GM23248 (cell line): ENCODE results near the gene TMEM8B. TPM values are rescaled to one million over a fixed set of nuclear protein-coding genes. Genes with fewer than 3 reads are reported as not detected.

ENCODE experiments used
- DNase-seq: peaks from one replicate; pipeline ENCODE4 v3.0.0-alpha.2; 2015
- H2AFZ ChIP-seq: fragments of 200-600 bp; sonication (generic); 2 replicates; pipeline ENCODE4 v1.6.1; 2016; ENCODE audit warnings: antibody characterized with exemption
- H3F3A ChIP-seq: fragments of 200-600 bp; sonication (generic); 2 replicates; pipeline ENCODE4 v1.6.1; 2016; ENCODE audit warnings: mild to moderate bottlenecking, antibody characterized with exemption, mixed run types; ENCODE audit not compliant: insufficient read depth
- H3K27ac ChIP-seq: fragments of 200-600 bp; sonication (generic); 2 replicates; pipeline ENCODE4 v1.5.1; 2016; ENCODE audit warnings: mild to moderate bottlenecking
- H3K27me3 ChIP-seq: fragments of 200-600 bp; sonication (generic); replicated peaks from 2 replicates; pipeline ENCODE4 v1.6.1; 2016; ENCODE audit warnings: mild to moderate bottlenecking; ENCODE audit not compliant: insufficient read depth
- H3K36me3 ChIP-seq: fragments of 200-600 bp; sonication (generic); 2 replicates; pipeline ENCODE4 v1.6.1; 2016; ENCODE audit warnings: low read depth, mild to moderate bottlenecking
- H3K4me1 ChIP-seq: fragments of 200-600 bp; sonication (generic); 2 replicates; pipeline ENCODE4 v1.6.1; 2016; ENCODE audit warnings: mild to moderate bottlenecking; ENCODE audit not compliant: insufficient read depth
- H3K4me2 ChIP-seq: fragments of 200-600 bp; sonication (generic); one replicate; pipeline ENCODE4 v1.6.1; 2016; ENCODE audit warnings: mild to moderate bottlenecking; ENCODE audit not compliant: unreplicated experiment
- H3K4me3 ChIP-seq: fragments of 200-600 bp; sonication (generic); 2 replicates; pipeline ENCODE4 v1.5.1; 2016; ENCODE audit warnings: mild to moderate bottlenecking
- H3K79me2 ChIP-seq: fragments of 200-600 bp; sonication (generic); 2 replicates; pipeline ENCODE4 v1.6.1; 2016; ENCODE audit warnings: mild to moderate bottlenecking; ENCODE audit not compliant: insufficient read depth
- H3K9ac ChIP-seq: fragments of 200-600 bp; sonication (generic); 2 replicates; pipeline ENCODE4 v1.6.1; 2016; ENCODE audit warnings: mild to moderate bottlenecking
- H3K9me2 ChIP-seq: fragments of 200-600 bp; sonication (generic); 2 replicates; pipeline ENCODE4 v1.6.1; 2016; ENCODE audit warnings: mixed run types, mild to moderate bottlenecking, moderate library complexity; ENCODE audit not compliant: insufficient read depth
- H3K9me3 ChIP-seq: fragments of 200-600 bp; sonication (generic); one replicate; pipeline ENCODE4 v1.6.1; 2017; ENCODE audit warnings: low read depth
- H4K20me1 ChIP-seq: fragments of 200-600 bp; sonication (generic); 2 replicates; pipeline ENCODE4 v1.6.0; 2016; ENCODE audit not compliant: insufficient read depth
- EZH2 ChIP-seq: fragments of 200-600 bp; sonication (generic); IDR thresholded peaks from 2 replicates; pipeline ENCODE4 v1.6.1; 2018; ENCODE audit warnings: antibody characterized with exemption, mild to moderate bottlenecking; ENCODE audit not compliant: insufficient read depth, poor library complexity, severe bottlenecking
- EZH2phosphoT487 ChIP-seq: fragments of 200-600 bp; sonication (generic); IDR thresholded peaks from 2 replicates; pipeline ENCODE4 v1.6.1; 2018; ENCODE audit warnings: antibody characterized with exemption, moderate library complexity, mild to moderate bottlenecking, low read depth; ENCODE audit not compliant: insufficient read depth
- WGBS, 2 experiments: methylation state at CpG; one replicate each; pipeline ENCODE4 v1.1.6; 2015 to 2017; ENCODE audit warnings: low lambda C conversion rate in 2 of 2, low coverage in 1 of 2; ENCODE audit errors: missing lambda C conversion rate in 2 of 2; 5-methylcytosine and 5-hydroxymethylcytosine counted together
- in situ Hi-C: fragments of 300-500 bp; cut with MboI; formaldehyde crosslinking; loops from 2 replicates; pipeline ENCODE4 v1.15.0; 2020
- polyA plus RNA-seq: library from polyadenylated mRNA; unstranded; fragments of >200 nt; fragmentation: Nextera tagmentation; extraction: Ambion mirVana; gene quantifications from 2 replicates; pipeline ENCODE4 v1.2.1, GENCODE V29; 2016
- total RNA-seq: library from RNA; depleted of rRNA; stranded (reverse); fragments of >200 nt; shearing (Covaris generic); gene quantifications from 2 replicates; pipeline ENCODE4 v1.2.3, GENCODE V29; 2014

Gene TMEM8B
- total and polyA plus RNA-seq, 2 experiments from 2014 or later = 3.7 to 4.9 TPM

DNA sequence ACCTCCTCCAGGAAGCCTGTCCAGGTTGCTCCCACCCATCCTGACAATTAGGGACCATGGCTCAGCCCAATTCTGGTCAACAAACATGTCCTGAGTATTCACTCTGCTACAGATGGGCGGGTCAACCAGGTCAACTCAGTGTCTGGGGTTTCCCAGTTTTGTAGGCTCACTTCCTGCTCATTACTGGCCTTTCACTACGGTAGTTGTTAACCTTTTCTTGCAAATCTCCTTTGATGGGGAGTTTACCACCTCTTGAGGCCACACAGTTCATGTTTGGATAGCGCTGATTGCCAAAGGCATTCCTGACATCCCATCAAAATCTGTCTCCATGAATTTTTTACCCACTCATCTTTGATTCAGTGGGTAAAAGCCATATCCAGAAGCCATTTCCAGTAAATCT is 13.8 kb downstream of the TMEM8B start:
- Histone ChIP-seq H3K27me3 (no peaks in the 10 kb centered on the region), H3K79me2 (no peaks in the 10 kb centered on the region), H3K4me1 (peaks cover 26% of the 10 kb centered on the region), H3K36me3 (no peaks in the 10 kb centered on the region), H3K9me3 (no peaks in the 10 kb centered on the region), H3K9ac (no peak overlapping the region), H2AFZ (no peak overlapping the region), H4K20me1 (no peaks in the 10 kb centered on the region), H3K4me2 (no peak overlapping the region), H3K9me2 (no peaks in the 10 kb centered on the region), H3F3A (peaks cover 36% of the 10 kb centered on the region), H3K27ac (no peak overlapping the region), H3K4me3 (no peak overlapping the region)
- in situ Hi-C loops = no loop called here
- 78 to 80% methylated on average over 3 of the region's 3 CpGs for WGBS, 2 experiments
- DNase-seq = no peak
- TF ChIP-seq EZH2phosphoT487 = no peak
- TF ChIP-seq EZH2 = no peak

- Histone ChIP-seq H3K9me3 (no peaks in the 10 kb centered on the region), H3F3A (peaks cover 50% of the 10 kb centered on the region), H3K4me2 (peak overlapping the region; percentile 41), H3K9me2 (no peaks in the 10 kb centered on the region), H3K4me1 (peaks cover 35% of the 10 kb centered on the region), H4K20me1 (no peaks in the 10 kb centered on the region), H3K4me3 (no peak overlapping the region), H2AFZ (no peak overlapping the region), H3K27ac (peak overlapping the region; percentile 68), H3K9ac (peak overlapping the region; percentile 20), H3K36me3 (no peaks in the 10 kb centered on the region; the same call in 1 of the 2 replicates), H3K27me3 (no peaks in the 10 kb centered on the region), H3K79me2 (no peaks in the 10 kb centered on the region)
- TF ChIP-seq EZH2 = no peak
- TF ChIP-seq EZH2phosphoT487 = 0 out of 2 replicates have a peak, but pooled peaks have one; percentile 58
- peak; percentile 97 for DNase-seq
- 2 to 3% methylated on average over 7 of the region's 7 CpGs for WGBS, 2 experiments
- in situ Hi-C loops = no loop called here
Measured at GRCh38 chr9:35844628-35845270, 15.7 kb downstream of the TMEM8B start.

DNA sequence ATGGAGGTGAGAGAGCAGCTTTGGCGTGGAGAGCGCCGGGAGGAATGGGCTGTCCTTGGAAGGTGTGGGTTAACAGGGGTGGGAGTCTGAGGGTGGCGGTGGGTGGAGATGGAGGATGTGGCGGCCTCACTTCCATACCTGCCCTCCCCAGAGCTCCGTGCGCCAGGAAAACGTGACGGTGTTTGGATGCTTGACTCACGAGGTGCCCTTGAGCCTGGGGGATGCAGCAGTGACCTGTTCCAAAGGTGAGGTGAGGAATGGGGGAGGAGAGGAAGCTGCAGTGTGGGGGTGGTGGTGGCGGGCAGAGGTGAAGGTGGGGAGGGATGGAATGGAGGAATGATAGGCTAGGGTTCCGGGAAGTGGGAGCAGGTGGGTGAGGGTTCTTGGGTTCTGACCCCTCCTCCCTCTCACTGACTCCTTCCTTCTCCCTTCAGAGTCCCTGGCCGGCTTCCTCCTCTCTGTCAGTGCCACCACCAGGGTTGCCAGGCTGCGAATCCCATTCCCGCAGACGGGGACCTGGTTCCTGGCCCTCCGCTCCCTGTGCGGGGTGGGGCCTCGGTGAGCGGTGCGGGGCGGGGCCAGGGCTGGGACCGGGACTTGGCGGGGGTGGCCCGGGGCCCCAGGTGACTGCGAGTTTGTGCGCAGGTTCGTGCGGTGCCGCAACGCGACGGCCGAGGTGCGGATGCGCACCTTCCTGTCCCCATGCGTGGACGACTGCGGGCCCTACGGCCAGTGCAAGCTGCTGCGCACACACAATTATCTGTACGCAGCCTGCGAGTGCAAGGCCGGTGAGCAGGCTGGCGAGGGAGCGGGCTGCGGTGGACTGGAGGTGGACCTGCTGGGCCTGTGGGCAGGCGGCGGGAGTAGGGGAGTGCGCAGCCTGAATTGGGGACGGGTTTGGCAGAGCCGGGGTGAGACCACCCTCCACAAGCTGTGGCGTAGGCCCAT is 17.1 kb downstream of the TMEM8B start:
- no peak overlapping the region for H3K27ac ChIP-seq
- H3K9ac ChIP-seq = no peak overlapping the region
- no peaks in the 10 kb centered on the region for H3K9me3 ChIP-seq
- no peak overlapping the region for H3K4me2 ChIP-seq
- TF ChIP-seq EZH2 (no peak), EZH2phosphoT487 (no peak)
- no peak overlapping the region for H2AFZ ChIP-seq
- no peaks in the 10 kb centered on the region; the same call in 1 of the 2 replicates for H3K36me3 ChIP-seq
- H3K79me2 ChIP-seq = no peaks in the 10 kb centered on the region
- 81 to 85% methylated on average over 38 to 53 of the region's 53 CpGs for WGBS, 2 experiments
- H3K27me3 ChIP-seq = no peaks in the 10 kb centered on the region
- peaks cover 50% of the 10 kb centered on the region for H3F3A ChIP-seq
- in situ Hi-C loops = no loop called here
- no peaks in the 10 kb centered on the region for H4K20me1 ChIP-seq
- no peaks in the 10 kb centered on the region for H3K9me2 ChIP-seq
- peaks cover 35% of the 10 kb centered on the region for H3K4me1 ChIP-seq
- no peak for DNase-seq
- H3K4me3 ChIP-seq = no peak overlapping the region

DNA sequence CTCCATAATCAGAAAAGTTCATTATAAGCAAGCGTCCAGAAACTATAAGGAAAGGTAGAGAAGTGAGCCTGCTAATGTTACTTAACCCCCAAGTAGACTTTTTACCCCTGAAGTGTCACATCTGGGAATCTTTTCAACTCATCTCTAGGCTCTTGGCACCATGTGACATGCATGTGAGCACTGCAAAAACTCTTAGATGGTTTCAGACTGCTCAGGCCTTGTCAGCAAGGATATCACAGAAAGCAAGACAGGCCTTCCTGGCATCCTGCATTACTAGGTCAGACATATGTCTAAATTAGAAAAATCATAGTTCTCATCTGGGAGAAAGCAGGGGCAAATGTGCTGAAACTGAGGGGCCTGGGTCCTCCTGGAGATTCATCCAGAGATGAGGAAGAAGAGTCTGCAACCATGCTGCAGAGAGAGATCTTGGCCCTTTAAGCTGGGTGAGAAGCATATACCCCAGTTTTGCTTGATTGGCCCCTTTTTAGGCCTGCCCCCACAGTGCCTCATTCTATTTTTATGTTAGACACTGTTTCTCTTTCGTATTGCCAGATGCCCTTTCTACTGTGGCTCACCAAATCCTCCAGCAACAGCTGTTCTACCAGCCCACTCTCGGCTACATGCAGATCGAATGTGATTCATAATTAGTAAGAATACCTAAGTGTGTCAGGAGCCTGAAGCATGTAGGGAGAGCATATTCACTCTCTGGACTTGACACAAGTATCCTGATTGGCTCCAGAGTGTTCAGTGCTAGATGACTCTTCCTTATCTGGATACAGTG is 19.0 kb downstream of the TMEM8B start:
- no peaks in the 10 kb centered on the region for H4K20me1 ChIP-seq
- no peaks in the 10 kb centered on the region for H3K9me3 ChIP-seq
- H3K79me2 ChIP-seq = no peaks in the 10 kb centered on the region
- no peaks in the 10 kb centered on the region for H3K9me2 ChIP-seq
- DNase-seq = peak; percentile 99
- H3K36me3 ChIP-seq = no peaks in the 10 kb centered on the region; the same call in 1 of the 2 replicates
- peaks cover 47% of the 10 kb centered on the region for H3F3A ChIP-seq
- in situ Hi-C loops = no loop called here
- H3K27me3 ChIP-seq = no peaks in the 10 kb centered on the region
- H2AFZ ChIP-seq = no peak overlapping the region
- 0 out of 2 replicates have a peak overlapping the region, but pooled peaks have one; percentile 12 for H3K4me3 ChIP-seq
- TF ChIP-seq EZH2phosphoT487 = no peak
- no peak for TF ChIP-seq EZH2
- H3K9ac ChIP-seq = peak overlapping the region; percentile 54
- H3K27ac ChIP-seq = peak overlapping the region; percentile 81
- H3K4me1 ChIP-seq = peaks cover 35% of the 10 kb centered on the region
- H3K4me2 ChIP-seq = peak overlapping the region; percentile 56
- 23 to 25% methylated on average over 4 of the region's 4 CpGs for WGBS, 2 experiments
